Measurements from ENCODE around the gene MCM3.

DNA sequence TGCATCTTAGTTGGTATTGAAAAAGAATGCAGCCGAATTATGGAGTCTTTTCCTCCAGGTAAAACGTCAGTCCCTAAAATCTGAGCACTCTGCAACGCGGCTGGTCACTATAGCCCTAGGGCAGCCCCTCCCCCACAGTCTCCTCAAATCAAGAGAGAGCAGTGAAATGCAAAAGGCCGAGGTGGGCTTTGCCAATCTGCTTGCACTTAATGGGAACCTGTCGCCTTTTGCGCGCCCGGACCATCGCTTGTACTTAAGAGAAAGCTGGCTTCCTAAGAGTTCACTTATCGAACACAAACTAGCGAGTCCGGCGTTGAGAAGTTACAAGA, 447 bp downstream of the MCM3 start:
- TF ChIP-seq, protein P1, sequence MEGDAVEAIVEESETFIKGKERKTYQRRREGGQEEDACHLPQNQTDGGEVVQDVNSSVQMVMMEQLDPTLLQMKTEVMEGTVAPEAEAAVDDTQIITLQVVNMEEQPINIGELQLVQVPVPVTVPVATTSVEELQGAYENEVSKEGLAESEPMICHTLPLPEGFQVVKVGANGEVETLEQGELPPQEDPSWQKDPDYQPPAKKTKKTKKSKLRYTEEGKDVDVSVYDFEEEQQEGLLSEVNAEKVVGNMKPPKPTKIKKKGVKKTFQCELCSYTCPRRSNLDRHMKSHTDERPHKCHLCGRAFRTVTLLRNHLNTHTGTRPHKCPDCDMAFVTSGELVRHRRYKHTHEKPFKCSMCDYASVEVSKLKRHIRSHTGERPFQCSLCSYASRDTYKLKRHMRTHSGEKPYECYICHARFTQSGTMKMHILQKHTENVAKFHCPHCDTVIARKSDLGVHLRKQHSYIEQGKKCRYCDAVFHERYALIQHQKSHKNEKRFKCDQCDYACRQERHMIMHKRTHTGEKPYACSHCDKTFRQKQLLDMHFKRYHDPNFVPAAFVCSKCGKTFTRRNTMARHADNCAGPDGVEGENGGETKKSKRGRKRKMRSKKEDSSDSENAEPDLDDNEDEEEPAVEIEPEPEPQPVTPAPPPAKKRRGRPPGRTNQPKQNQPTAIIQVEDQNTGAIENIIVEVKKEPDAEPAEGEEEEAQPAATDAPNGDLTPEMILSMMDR (IDR thresholded peaks at IDR 0.05; ENCODE audit: insufficient read depth, low read depth, low read length), result no peak
- no peak for TF ChIP-seq EZH2 (IDR thresholded peaks at IDR 0.05; ENCODE audit: insufficient read depth, low read length)
